Nephron (organoid): ENCODE data around the gene CFAP221.

Source experiments
- H3K27ac Mint-ChIP-seq, 3 experiments: 2 replicates each; pipeline ENCODE4 v1.8.0; 2020; ENCODE audit warnings: mixed read lengths in 3 of 3, mild to moderate bottlenecking in 2 of 3, moderate library complexity in 1 of 3
- H3K27me3 Mint-ChIP-seq: 2 replicates; pipeline ENCODE4 v1.8.0; 2021; ENCODE audit warnings: low read depth, mild to moderate bottlenecking, moderate library complexity, mixed read lengths
- H3K36me3 Mint-ChIP-seq: 2 replicates; pipeline ENCODE4 v1.8.0; 2020; ENCODE audit warnings: low read depth, mixed read lengths
- H3K4me1 Mint-ChIP-seq: 2 replicates; pipeline ENCODE4 v1.8.0; 2020; ENCODE audit warnings: mixed read lengths
- H3K4me3 Mint-ChIP-seq, 3 experiments: 2 replicates each; pipeline ENCODE4 v1.8.0; 2020; ENCODE audit warnings: mild to moderate bottlenecking in 3 of 3, mixed read lengths in 3 of 3, moderate library complexity in 2 of 3
- H3K9me3 Mint-ChIP-seq: 2 replicates; pipeline ENCODE4 v1.8.0; 2020; ENCODE audit warnings: mixed read lengths
- TF ChIP-seq, protein P1 (sequence below), 3 experiments: fragments of 200-600 bp; sonication (generic); IDR thresholded peaks; one replicate each; pipeline ENCODE4 v1.5.0; 2021; ENCODE audit warnings: antibody characterized with exemption in 3 of 3; ENCODE audit not compliant: unreplicated experiment in 3 of 3

Gene CFAP221

GRCh38 chr2:119698246-119698645 lies 154.0 kb downstream of the CFAP221 start:
- TF ChIP-seq, protein P1, sequence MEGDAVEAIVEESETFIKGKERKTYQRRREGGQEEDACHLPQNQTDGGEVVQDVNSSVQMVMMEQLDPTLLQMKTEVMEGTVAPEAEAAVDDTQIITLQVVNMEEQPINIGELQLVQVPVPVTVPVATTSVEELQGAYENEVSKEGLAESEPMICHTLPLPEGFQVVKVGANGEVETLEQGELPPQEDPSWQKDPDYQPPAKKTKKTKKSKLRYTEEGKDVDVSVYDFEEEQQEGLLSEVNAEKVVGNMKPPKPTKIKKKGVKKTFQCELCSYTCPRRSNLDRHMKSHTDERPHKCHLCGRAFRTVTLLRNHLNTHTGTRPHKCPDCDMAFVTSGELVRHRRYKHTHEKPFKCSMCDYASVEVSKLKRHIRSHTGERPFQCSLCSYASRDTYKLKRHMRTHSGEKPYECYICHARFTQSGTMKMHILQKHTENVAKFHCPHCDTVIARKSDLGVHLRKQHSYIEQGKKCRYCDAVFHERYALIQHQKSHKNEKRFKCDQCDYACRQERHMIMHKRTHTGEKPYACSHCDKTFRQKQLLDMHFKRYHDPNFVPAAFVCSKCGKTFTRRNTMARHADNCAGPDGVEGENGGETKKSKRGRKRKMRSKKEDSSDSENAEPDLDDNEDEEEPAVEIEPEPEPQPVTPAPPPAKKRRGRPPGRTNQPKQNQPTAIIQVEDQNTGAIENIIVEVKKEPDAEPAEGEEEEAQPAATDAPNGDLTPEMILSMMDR (IDR thresholded peaks at IDR 0.05; ENCODE audit: unreplicated experiment in 3 of 3) = no peak
- H3K4me3 Mint-ChIP-seq = no peak overlapping the region
- no peaks in the 10 kb centered on the region for H3K36me3 Mint-ChIP-seq
- no peaks in the 10 kb centered on the region for H3K27me3 Mint-ChIP-seq
- no peak overlapping the region for H3K27ac Mint-ChIP-seq
- H3K4me1 Mint-ChIP-seq = peaks cover 78% of the 10 kb centered on the region
- H3K9me3 Mint-ChIP-seq = no peaks in the 10 kb centered on the region

GRCh38 chr2:119699016-119699606 lies 154.9 kb downstream of the CFAP221 start:
- Mint-ChIP-seq H3K27me3 (no peaks in the 10 kb centered on the region), H3K36me3 (no peaks in the 10 kb centered on the region), H3K27ac (peak overlapping the region; percentile 43 to 71 (median 45)), H3K9me3 (no peaks in the 10 kb centered on the region), H3K4me3 (no peak overlapping the region), H3K4me1 (peaks cover 74% of the 10 kb centered on the region)
- TF ChIP-seq, protein P1 (IDR thresholded peaks at IDR 0.05; ENCODE audit: unreplicated experiment in 3 of 3) = no peak

GRCh38 chr2:119700866-119701265 lies 156.6 kb downstream of the CFAP221 start:
- Mint-ChIP-seq H3K27me3 (no peaks in the 10 kb centered on the region), H3K36me3 (peaks cover 3% of the 10 kb centered on the region), H3K9me3 (no peaks in the 10 kb centered on the region), H3K4me1 (peaks cover 57% of the 10 kb centered on the region), H3K4me3 (peak overlapping the region in 1 of 3 experiments; percentile 2), H3K27ac (peak overlapping the region; percentile 21 to 86 (median 51))
- TF ChIP-seq, protein P1 (IDR thresholded peaks at IDR 0.05; ENCODE audit: unreplicated experiment in 3 of 3) = no peak

DNA sequence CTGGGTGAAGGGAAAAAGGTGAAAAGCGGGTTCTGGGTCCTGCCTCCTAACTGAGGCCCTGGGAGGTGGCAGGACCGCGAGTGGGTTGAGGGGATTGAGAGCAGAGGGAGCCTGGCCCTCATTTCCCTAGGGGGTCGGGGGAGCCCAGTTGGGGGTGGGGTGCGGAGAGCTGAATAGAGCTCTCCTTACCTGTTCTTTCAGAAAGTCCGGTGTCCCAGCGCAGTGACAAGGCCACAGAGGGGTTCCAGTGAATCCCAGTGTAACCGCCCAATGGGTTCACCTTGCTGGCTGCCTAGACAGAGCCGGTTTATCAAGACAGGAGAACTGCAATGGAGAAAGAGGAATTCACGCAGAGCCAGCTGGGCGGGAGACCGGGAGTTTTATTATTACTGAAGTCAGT lies 157.1 kb downstream of the CFAP221 start:
- H3K27ac Mint-ChIP-seq = peak overlapping the region; percentile 45 to 86 (median 51)
- TF ChIP-seq, protein P1 (IDR thresholded peaks at IDR 0.05; ENCODE audit: unreplicated experiment in 3 of 3) = no peak
- no peak overlapping the region for H3K4me3 Mint-ChIP-seq
- peaks cover 52% of the 10 kb centered on the region for H3K4me1 Mint-ChIP-seq
- peaks cover 3% of the 10 kb centered on the region for H3K36me3 Mint-ChIP-seq
- H3K27me3 Mint-ChIP-seq = no peaks in the 10 kb centered on the region
- no peaks in the 10 kb centered on the region for H3K9me3 Mint-ChIP-seq

DNA sequence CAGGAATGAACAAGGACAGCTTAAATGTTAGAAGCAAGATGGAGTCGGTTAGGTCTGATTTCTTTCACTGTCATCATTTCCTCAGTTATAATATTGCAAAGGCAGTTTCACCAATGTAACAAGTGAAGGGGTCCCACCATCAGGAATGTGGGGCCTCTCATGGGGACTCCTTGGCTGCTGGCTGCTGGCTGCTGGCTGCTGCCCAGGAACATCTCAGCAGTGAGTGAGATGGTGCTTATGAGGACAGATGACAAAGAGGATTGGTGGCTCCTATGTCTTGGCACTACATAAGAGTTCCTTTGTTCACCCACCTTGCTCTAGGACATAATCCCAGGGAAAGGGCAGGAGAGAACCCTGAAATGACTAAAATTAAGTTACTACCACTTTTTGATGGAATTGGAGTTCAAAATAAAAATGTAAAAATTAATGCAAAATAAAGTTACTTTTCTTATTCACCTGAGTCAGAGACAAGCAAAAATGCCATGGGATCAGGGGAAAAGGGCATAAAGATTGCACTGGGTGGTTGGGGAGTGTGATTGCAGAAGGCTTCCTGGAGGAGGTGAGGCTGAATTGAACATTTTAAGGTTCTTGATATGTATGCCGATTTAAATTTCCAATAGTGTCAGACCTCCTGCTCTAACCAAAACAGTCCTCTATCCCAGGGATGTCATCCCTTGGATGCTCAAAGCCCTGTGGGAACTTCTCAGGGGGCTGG lies 158.1 kb downstream of the CFAP221 start:
- TF ChIP-seq, protein P1 (IDR thresholded peaks at IDR 0.05; ENCODE audit: unreplicated experiment in 3 of 3) = no peak
- H3K4me1 Mint-ChIP-seq = peaks cover 47% of the 10 kb centered on the region
- peak overlapping the region in 1 of 3 experiments; percentile 45 for H3K27ac Mint-ChIP-seq
- no peak overlapping the region for H3K4me3 Mint-ChIP-seq
- no peaks in the 10 kb centered on the region for H3K27me3 Mint-ChIP-seq
- peaks cover 3% of the 10 kb centered on the region for H3K36me3 Mint-ChIP-seq
- H3K9me3 Mint-ChIP-seq = no peaks in the 10 kb centered on the region
